H9 (cell line): ENCODE data around the gene NPHS1. TPM values are rescaled to one million over a fixed set of nuclear protein-coding genes. Genes with fewer than 3 reads are reported as not detected.

Experiments
- DNase-seq: peaks from one replicate; pipeline ENCODE4 v3.0.0-alpha.2; 2017
- H2AFZ ChIP-seq: one replicate; pipeline ENCODE4 v1.6.1; 2013; ENCODE audit warnings: mild to moderate bottlenecking, low read length, control low read depth, moderate library complexity
- H2AK5ac ChIP-seq: 2 replicates; pipeline ENCODE4 v1.6.1; 2013; ENCODE audit warnings: low read length, control low read depth, mixed read lengths; ENCODE audit not compliant: insufficient read length
- H2BK120ac ChIP-seq: one replicate; pipeline ENCODE4 v1.6.1; 2013; ENCODE audit warnings: low read depth, mild to moderate bottlenecking, low read length, control low read depth, inconsistent platforms; ENCODE audit not compliant: poor library complexity, severe bottlenecking
- H2BK12ac ChIP-seq: 2 replicates; pipeline ENCODE4 v1.6.1; 2013; ENCODE audit warnings: low read length, control low read depth, mixed read lengths, low read depth; ENCODE audit not compliant: insufficient read length
- H2BK15ac ChIP-seq: 2 replicates; pipeline ENCODE4 v1.6.1; 2013; ENCODE audit warnings: low read depth, low read length, control low read depth
- H2BK20ac ChIP-seq: one replicate; pipeline ENCODE4 v1.6.1; 2013; ENCODE audit warnings: low read depth, mild to moderate bottlenecking, low read length, control low read depth, inconsistent platforms; ENCODE audit not compliant: poor library complexity, severe bottlenecking
- H2BK5ac ChIP-seq: 2 replicates; pipeline ENCODE4 v1.6.1; 2013; ENCODE audit warnings: low read length, control low read depth, mixed read lengths; ENCODE audit not compliant: insufficient read length
- H3K14ac ChIP-seq: 2 replicates; pipeline ENCODE4 v1.6.1; 2013; ENCODE audit warnings: low read length, control low read depth; ENCODE audit not compliant: insufficient read depth
- H3K18ac ChIP-seq: 2 replicates; pipeline ENCODE4 v1.6.1; 2013; ENCODE audit warnings: low read depth, mild to moderate bottlenecking, mixed read lengths, low read length, control low read depth; ENCODE audit not compliant: insufficient read length
- H3K23ac ChIP-seq: 2 replicates; pipeline ENCODE4 v1.6.1; 2013; ENCODE audit warnings: low read length, control low read depth, mixed read lengths, low read depth; ENCODE audit not compliant: insufficient read length
- H3K23me2 ChIP-seq: 2 replicates; pipeline ENCODE4 v1.6.1; 2013; ENCODE audit warnings: low read depth, mild to moderate bottlenecking, mixed read lengths, low read length, control low read depth; ENCODE audit not compliant: insufficient read length, poor library complexity, severe bottlenecking
- H3K27ac ChIP-seq: 2 replicates; pipeline ENCODE4 v1.5.1; 2013; ENCODE audit warnings: low read length, control low read depth, mixed read lengths, low read depth; ENCODE audit not compliant: insufficient read length
- H3K27me3 ChIP-seq: 2 replicates; pipeline ENCODE4 v1.6.1; 2013; ENCODE audit warnings: low read length, control low read depth, inconsistent platforms; ENCODE audit not compliant: insufficient read depth
- H3K4ac ChIP-seq: 2 replicates; pipeline ENCODE4 v1.6.1; 2013; ENCODE audit warnings: low read depth, mild to moderate bottlenecking, control low read depth, inconsistent platforms, low read length, moderate library complexity
- H3K4me1 ChIP-seq: 2 replicates; pipeline ENCODE4 v1.6.1; 2013; ENCODE audit warnings: low read length, control low read depth, inconsistent platforms; ENCODE audit not compliant: insufficient read depth
- H3K4me2 ChIP-seq: 2 replicates; pipeline ENCODE4 v1.6.1; 2013; ENCODE audit warnings: low read length, control low read depth, mixed read lengths; ENCODE audit not compliant: insufficient read length, insufficient read depth
- H3K56ac ChIP-seq: 2 replicates; pipeline ENCODE4 v1.6.1; 2013; ENCODE audit warnings: low read depth, mild to moderate bottlenecking, mixed read lengths, low read length, control low read depth; ENCODE audit not compliant: insufficient read length
- H3K79me1 ChIP-seq: 2 replicates; pipeline ENCODE4 v1.6.1; 2013; ENCODE audit warnings: low read depth, mild to moderate bottlenecking, moderate library complexity, low read length, control low read depth, inconsistent platforms; ENCODE audit not compliant: insufficient read depth, poor library complexity, severe bottlenecking
- H3K79me2 ChIP-seq: 2 replicates; pipeline ENCODE4 v1.6.1; 2013; ENCODE audit warnings: low read length, control low read depth, inconsistent platforms; ENCODE audit not compliant: insufficient read depth
- H3K9ac ChIP-seq: 2 replicates; pipeline ENCODE4 v1.6.1; 2013; ENCODE audit warnings: low read length, control low read depth, mixed read lengths; ENCODE audit not compliant: insufficient read length; ENCODE audit errors: extremely low read depth
- H3K9me3 ChIP-seq: one replicate; pipeline ENCODE4 v1.6.1; 2013; ENCODE audit warnings: low read depth, low read length, inconsistent platforms; ENCODE audit not compliant: control insufficient read depth
- H3T11ph ChIP-seq: one replicate; pipeline ENCODE4 v1.6.1; 2013; ENCODE audit warnings: mild to moderate bottlenecking, low read length, control low read depth, inconsistent platforms
- H4K20me1 ChIP-seq: one replicate; pipeline ENCODE4 v1.6.1; 2013; ENCODE audit not compliant: control insufficient read depth, insufficient read length, insufficient read depth
- H4K5ac ChIP-seq: 2 replicates; pipeline ENCODE4 v1.6.1; 2013; ENCODE audit warnings: low read depth, mild to moderate bottlenecking, mixed read lengths, low read length, control low read depth; ENCODE audit not compliant: insufficient read length
- H4K8ac ChIP-seq: replicated peaks from 2 replicates; pipeline ENCODE4 v1.6.1; 2013; ENCODE audit warnings: low read length, control low read depth, mixed read lengths, low read depth; ENCODE audit not compliant: insufficient read length
- H4K91ac ChIP-seq: 2 replicates; pipeline ENCODE4 v1.6.1; 2013; ENCODE audit warnings: low read depth, mild to moderate bottlenecking, moderate library complexity, mixed read lengths, low read length, control low read depth; ENCODE audit not compliant: insufficient read length
- H3K27ac Mint-ChIP-seq, 3 experiments: 2 replicates in 2 of 3; 3 replicates in 1 of 3; pipeline ENCODE4 v1.8.0; 2020 to 2021; ENCODE audit warnings: mixed read lengths in 3 of 3, mild to moderate bottlenecking in 1 of 3, moderate library complexity in 1 of 3
- H3K27me3 Mint-ChIP-seq: 2 replicates; pipeline ENCODE4 v1.8.0; 2021; ENCODE audit warnings: low read depth, mild to moderate bottlenecking, moderate library complexity, mixed read lengths
- H3K36me3 Mint-ChIP-seq, 3 experiments: 2 replicates in 2 of 3; 3 replicates in 1 of 3; pipeline ENCODE4 v1.8.0; 2020 to 2021; ENCODE audit warnings: low read depth in 3 of 3, mixed read lengths in 3 of 3; ENCODE audit not compliant: insufficient read depth in 1 of 3
- H3K4me1 Mint-ChIP-seq, 2 experiments: 2 replicates each; pipeline ENCODE4 v1.8.0; 2020; ENCODE audit warnings: mixed read lengths in 2 of 2
- H3K4me3 Mint-ChIP-seq, 2 experiments: 2 replicates in 1 of 2; 3 replicates in 1 of 2; pipeline ENCODE4 v1.8.0; 2020 to 2021; ENCODE audit warnings: mild to moderate bottlenecking in 2 of 2, mixed read lengths in 2 of 2, moderate library complexity in 1 of 2
- H3K9me3 Mint-ChIP-seq, 2 experiments: 2 replicates in 1 of 2; 3 replicates in 1 of 2; pipeline ENCODE4 v1.8.0; 2020; ENCODE audit warnings: mild to moderate bottlenecking in 2 of 2, mixed read lengths in 2 of 2, moderate library complexity in 1 of 2
- CTCF ChIP-seq: fragments of 200-600 bp; sonication (generic); conservative IDR thresholded peaks from 3 replicates; pipeline ENCODE4 v1.8.0; 2021; ENCODE audit warnings: antibody characterized with exemption, mild to moderate bottlenecking
- WGBS: extraction: QIAGEN DNeasy Blood & Tissue Kit; methylation state at CpG from one replicate; pipeline ENCODE4 v1.1.7; 2013; ENCODE audit warnings: missing lambda C conversion rate, low lambda C conversion rate, mixed read lengths; ENCODE audit not compliant: insufficient read length; ENCODE audit errors: extremely low coverage; 5-methylcytosine and 5-hydroxymethylcytosine counted together
- long read RNA-seq: library from polyadenylated mRNA; unstranded; transcript quantifications from one replicate; pipeline ENCODE4 v2.0.0, GENCODE V29; 2020
- total RNA-seq: library from RNA; stranded (reverse); gene quantifications from 2 replicates; pipeline ENCODE4 v1.2.1, GENCODE V29; 2021

Gene NPHS1
- 0.83 and 1.1 TPM in 2 replicates for total RNA-seq
- long read RNA-seq, partial matches to known transcripts: 3 of 6 reads
- long read RNA-seq, other reads (novel, unspliced or antisense): 3 of 6 reads

DNA sequence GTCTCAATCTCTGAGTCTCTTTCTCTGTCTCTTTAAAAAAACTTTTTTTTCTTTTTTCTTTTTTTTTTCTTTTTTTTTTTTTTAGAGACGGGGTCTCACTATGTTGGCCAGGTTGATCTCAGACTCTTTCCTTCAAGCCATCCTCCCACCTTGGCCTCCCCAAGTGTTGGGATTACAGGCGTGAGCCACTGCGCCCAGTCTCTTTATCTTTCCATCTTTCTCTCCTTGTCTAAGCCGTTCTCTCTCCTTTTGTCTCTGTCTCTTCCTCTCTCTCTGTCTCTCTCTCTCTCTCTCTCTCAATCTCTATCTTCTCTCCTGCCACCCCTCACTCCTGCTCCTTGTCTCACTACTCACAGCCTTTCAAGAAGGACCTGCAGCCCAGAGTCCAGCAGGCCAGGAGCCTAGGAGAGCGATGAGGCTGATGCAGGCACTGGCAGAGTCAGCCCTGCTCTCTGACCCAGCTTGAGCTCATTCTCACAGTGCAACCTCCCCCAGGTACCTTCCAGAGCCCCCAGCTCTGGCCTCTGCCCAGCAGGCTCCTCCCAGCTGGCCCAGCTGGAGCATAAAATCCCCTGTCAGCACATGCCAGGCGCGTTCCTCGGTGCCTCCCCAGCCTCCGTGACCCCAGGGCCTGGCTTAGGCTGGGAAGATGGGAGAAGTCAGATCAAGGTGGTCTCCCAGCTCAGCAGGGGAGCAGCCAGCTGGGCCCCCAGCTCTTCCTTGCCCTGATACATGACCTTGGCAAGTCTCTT, at the start of gene NPHS1:
Gene NPHS1 (minus strand): TSS at position 476 of the 752 bp plus-strand sequence. CDS start 667 bp downstream, outside the sequence.
- H3K56ac ChIP-seq: no peak within 1 kb of the TSS
- H4K91ac ChIP-seq: no peak within 1 kb of the TSS
- H3K9me3 Mint-ChIP-seq: no peaks in the 10 kb centered on the region; a peak in 1 of 5 replicates
- H3K27me3 ChIP-seq: peaks cover 2% of the 10 kb centered on the region; the same call in 1 of the 2 replicates
- peaks cover 17% of the 10 kb centered on the region for H3K23me2 ChIP-seq
- WGBS: no CpG with 5 or more reads among the region's 9 CpGs
- no peak within 1 kb of the TSS for H3K9ac ChIP-seq
- H3K79me1 ChIP-seq: no peaks in the 10 kb centered on the region
- no peaks in the 10 kb centered on the region; the same call in 1 of the 2 replicates for H3K4me1 ChIP-seq
- peaks cover 3% of the 10 kb centered on the region for H4K20me1 ChIP-seq
- no peak within 1 kb of the TSS for H3K14ac ChIP-seq
- H3K4me2 ChIP-seq: no peak within 1 kb of the TSS
- no peaks in the 10 kb centered on the region for H3K9me3 ChIP-seq
- H3K27me3 Mint-ChIP-seq: peaks cover 74% of the 10 kb centered on the region
- no peak within 1 kb of the TSS for H2BK120ac ChIP-seq
- H3K36me3 Mint-ChIP-seq: no peaks in the 10 kb centered on the region
- no peak within 1 kb of the TSS for H4K5ac ChIP-seq
- DNase-seq: no peak
- H3K79me2 ChIP-seq: no peaks in the 10 kb centered on the region
- no peak within 1 kb of the TSS for H2AFZ ChIP-seq
- no peak within 1 kb of the TSS for H3T11ph ChIP-seq
- no peak within 1 kb of the TSS for H2AK5ac ChIP-seq
- TF ChIP-seq CTCF: no peak
- H3K4me1 Mint-ChIP-seq: peaks cover 14 to 34% of the 10 kb centered on the region in 2 experiments
- H3K18ac ChIP-seq: peak within 1 kb of the TSS; percentile 58
- no peak within 1 kb of the TSS for H2BK20ac ChIP-seq
- no peak within 1 kb of the TSS for H2BK12ac ChIP-seq
- H3K4ac ChIP-seq: no peak within 1 kb of the TSS
- peak within 1 kb of the TSS in 1 of 2 experiments; percentile 12; a peak in 1 of 5 replicates for H3K4me3 Mint-ChIP-seq
- no peak within 1 kb of the TSS for H2BK5ac ChIP-seq
- H4K8ac ChIP-seq: no peak within 1 kb of the TSS
- H3K27ac ChIP-seq: no peak within 1 kb of the TSS
- H2BK15ac ChIP-seq: no peak within 1 kb of the TSS
- no peak within 1 kb of the TSS for H3K27ac Mint-ChIP-seq
- no peak within 1 kb of the TSS for H3K23ac ChIP-seq
